CD4-positive, alpha-beta T cell treated with Interleukin-2 at 100 ng/mL for 4 hours (primary cell): ENCODE measurements around the gene ATP2A1.

Experiments
- DNase-seq: peaks from one replicate; pipeline ENCODE4 v3.0.0-alpha.2; 2020; ENCODE audit warnings: low spot score

The ATP2A1 gene

DNA sequence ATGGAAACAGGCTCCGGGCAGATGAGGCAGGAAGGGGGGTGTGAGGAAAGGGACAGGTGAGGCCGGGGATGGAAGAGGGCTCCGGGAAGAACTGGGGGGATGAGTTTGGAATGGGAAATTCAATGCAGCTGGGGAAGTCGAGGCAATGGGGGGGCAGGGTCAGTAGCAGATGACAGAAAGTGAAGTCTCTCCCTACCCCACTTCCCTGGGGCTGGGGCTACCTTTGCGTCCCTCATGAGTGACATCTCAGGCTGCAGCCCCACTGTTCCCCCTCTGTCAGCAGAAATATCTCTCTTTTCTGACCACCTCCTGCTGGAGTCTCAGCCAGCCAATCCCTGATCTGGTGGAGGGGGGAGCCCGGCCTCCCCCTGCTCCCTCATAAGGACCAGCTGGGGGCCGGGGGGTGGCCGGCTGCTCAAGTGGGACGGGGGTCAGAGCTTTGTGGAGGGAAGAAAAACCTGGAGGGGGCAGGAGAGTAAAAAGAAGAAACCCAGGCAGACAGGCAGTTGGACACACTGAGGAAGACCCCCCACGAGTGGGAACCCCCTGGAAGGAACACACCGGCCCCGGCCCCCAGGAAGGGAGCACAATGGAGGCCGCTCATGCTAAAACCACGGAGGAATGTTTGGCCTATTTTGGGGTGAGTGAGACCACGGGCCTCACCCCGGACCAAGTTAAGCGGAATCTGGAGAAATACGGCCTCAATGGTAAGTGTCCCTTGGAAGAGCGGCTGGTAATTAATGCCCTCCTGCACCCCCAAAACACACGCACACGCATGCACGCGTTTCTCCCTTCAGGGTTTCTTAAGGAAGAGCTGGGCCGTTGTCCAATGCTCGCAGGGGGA is at the start of gene ATP2A1:
ATP2A1 (plus strand) TSS at position 406 of the 844 bp plus-strand sequence; CDS start at position 590, 184 bp downstream.
- DNase-seq, result no peak

DNA sequence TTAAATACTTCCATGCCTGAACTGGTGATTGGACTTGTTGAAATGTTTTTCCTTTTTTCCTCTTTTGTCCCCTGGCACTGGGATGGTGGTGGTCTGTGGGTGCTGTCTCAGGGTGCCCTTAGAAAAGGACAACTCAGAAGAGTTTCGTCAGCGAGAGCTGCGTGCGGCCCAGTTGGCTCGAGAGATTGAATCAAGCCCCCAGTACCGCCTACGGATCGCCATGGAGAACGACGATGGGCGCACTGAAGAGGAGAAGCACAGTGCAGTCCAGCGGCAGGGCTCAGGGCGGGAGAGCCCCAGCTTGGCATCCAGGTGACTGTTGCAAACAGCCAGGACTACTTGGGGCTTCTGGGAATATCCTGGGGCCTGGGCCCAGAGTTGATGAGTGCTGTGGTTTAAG is 48.5 kb upstream of the ATP2A1 start:
- DNase-seq, result no peak

DNA sequence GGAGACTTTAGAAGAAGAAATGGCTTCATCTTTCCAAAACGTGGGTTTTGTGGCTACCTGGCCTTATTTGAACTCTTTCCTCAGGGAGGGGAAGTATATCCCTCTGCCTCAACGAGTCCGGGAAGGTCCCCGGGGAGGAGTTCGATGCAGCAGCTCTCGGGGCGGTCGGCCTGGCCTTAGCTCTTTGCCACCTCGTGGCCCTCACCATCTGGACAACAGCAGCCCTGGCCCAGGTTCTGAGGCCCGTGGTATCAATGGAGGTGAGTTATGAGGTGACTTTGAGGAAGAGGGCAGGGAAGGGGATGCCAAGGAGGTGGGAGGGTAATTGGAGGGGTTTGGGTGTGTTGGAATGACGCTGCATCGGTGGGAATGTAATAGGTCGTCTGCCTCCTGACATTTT is 47.8 kb upstream of the ATP2A1 start:
- DNase-seq, result no peak

DNA sequence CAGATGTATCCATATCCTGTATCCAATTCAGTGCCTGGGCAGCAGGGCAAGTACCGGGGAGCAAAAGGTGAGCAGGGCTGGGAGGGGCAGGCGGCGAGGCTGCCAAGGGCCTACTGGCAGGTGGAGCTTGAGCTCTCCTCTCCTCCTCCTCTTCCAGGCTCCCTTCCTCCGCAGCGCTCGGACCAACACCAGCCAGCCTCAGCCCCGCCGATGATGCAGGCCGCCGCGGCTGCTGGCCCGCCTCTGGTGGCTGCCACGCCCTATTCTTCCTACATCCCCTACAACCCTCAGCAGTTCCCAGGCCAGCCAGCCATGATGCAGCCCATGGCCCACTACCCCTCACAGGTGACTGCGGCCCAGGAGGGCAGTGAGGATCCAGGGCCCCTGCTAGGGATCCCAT is 43.9 kb upstream of the ATP2A1 start:
- no peak for DNase-seq

DNA sequence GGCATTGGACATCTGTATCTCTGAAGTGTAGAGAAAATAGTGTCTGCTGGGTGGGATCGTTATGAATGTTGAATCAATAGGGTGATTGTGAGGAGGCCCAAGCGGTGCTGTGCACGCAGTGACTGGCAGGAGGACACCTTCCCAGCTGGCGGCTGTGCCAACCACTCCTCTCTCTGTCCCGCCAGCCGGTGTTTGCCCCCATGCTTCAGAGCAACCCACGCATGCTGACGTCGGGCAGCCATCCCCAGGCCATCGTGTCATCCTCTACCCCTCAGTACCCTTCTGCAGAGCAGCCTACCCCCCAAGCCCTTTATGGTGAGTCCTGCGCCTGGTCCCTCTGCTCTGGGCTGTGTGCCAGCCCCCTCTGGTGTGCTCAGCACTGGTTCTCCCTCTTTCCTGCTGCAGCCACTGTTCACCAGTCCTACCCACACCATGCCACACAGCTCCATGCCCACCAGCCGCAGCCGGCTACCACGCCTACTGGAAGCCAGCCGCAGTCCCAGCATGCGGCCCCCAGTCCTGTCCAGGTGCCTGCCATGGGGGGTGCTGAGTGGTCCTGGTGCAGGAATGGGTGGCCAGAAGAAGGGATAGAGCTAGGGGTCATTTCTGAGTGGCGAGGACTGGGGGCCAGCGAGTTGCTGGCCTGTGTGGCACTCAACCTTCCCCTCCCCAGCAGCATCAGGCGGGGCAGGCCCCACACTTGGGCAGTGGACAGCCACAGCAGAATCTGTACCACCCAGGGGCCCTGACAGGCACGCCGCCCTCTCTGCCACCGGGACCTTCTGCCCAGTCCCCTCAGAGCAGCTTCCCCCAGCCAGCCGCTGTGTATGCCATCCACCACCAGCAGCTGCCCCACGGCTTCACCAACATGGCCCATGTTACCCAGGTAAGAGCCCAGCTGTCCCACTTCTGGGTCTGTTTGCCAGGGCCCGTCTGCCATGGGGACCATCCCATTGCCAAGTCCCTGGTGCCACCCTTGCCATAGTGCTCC is 43.1 kb upstream of the ATP2A1 start:
- no peak for DNase-seq

DNA sequence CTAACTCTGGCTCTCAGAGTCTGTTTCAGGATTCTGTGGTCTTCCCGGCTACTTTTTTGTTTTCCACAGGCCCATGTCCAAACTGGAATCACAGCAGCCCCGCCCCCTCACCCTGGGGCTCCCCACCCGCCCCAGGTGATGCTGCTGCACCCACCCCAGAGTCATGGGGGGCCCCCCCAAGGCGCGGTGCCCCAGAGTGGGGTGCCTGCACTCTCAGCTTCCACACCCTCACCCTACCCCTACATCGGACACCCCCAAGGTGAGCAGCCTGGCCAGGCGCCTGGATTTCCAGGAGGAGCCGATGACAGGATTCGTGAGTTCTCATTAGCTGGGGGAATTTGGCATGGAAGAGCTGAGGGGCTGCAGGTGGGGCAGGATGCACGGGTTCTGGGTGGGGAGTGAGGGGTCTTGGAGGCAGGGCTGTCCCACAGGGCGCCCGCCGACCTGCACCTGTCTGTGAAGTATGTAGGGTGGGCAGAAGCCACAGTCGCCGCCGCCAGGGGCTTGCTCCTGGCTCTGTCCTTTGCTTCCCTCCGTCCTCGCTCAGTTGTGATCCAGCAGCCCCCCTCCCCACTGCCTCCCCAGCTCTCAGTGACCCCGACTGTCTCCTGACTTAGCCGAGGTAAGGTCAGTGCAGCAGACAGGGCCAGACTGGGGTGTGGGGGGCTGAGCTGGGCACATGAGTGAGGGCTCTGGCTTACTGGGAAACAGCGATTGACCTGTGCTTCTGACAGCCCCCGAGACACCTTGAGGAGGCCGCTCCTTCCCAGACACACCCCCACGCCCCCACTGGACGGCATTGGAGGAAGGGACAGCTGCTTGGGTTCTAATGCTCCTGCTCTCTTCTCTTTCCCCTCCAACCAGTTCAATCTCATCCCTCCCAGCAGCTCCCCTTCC is 42.2 kb upstream of the ATP2A1 start:
- no peak for DNase-seq

DNA sequence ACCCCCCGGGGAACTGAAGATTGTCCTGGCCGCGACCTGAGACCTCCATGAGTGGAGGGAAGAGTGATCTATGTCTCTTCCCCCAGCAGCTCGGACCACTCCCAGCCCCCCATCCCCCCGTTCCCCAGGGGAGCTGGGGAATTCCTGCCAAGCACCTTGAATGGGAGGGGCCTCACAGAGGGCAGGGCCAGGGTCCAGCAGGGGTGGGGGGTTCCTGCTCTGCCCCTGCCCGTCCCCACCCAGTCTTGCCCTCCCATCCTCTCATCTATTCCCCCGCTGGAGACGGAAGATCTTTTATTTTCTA is 41.6 kb upstream of the ATP2A1 start:
- DNase-seq, result no peak

DNA sequence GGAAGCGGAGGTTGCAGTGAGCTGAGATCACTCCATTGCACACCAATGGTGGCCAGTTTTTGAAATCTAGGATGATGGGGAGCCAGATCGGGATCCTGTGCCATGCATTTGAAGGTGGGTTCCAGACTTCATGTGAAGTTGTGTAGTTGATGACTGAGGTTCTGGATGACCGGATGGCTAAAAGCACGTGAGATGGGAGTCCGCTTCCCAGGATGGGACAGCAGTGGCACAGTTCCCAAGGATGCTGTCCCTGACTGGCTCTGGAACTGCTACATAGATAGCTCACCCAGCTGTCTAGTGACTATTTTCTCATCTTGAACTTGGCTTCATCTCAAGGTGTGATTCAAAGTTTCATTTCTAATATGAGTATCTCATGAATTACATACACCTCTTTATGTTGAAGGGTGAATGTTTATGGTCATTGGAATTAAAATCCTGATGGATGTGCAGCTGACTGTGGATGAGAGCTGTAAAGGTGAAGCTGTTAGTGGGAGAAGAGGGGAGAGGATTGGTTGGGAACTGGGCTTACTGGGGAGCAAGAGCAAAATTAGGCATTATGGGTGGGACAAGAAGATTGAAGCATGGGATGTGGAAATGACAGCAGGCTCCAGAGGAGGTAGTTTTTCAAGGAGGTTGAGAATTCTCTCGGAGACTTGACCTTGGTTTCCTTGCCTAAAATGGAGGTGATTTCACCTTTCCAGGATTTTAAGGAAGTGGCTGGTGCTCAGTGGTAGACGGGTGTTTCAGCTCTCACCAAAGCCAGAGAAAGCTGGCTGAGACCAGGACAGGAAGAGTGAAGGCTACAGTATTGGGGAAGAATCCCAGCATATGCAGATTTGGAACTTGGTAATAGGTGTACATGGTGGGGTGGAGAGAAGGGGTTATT is 40.4 kb upstream of the ATP2A1 start:
- DNase-seq, result no peak

DNA sequence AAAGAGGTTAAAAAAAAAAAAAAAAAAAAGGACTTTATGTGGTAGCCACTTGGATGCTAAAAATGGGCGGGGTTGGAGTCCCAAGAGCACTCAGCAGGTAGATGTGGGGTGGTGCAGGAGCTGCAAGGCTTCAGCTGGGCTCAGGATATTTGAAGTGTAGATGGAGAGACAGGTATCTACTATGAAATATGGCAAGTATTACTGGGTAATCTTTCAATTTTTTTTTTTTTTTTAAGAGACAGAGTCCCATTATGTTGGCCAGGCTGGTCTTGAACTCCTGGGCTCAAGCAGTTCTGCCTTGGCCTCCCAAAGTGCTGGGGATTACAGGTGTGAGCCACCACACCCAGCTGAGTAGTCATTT is 39.8 kb upstream of the ATP2A1 start:
- no peak for DNase-seq

DNA sequence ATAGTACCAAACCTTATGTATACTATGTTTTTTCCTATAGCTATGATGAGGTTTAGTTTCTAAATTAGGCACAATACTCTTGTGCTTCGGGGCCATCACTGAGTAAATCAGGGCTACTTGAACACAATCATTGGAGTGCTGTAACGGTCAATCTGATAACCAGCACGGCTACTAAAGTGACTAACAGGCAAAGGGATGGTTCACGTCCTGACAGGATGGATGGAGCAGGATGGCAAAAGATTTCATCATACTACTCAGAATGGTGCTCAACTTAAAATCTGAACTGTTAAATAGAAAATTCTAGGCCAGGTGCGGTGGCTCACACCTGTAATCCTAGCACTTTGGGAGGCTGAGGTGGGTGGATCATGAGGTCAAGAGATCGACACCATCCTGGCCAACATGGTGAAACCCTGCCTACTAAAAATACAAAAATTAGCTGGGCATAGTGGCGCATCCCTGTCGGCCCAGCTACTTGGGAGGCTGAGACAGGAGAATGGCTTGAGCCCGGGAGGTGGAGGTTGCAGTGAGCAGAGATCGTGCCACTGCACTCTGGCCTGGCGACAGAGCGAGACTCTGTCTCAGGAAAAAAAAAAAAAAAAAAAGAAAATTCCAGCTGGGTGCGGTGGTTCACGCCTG is 39.2 kb upstream of the ATP2A1 start:
- no peak for DNase-seq

DNA sequence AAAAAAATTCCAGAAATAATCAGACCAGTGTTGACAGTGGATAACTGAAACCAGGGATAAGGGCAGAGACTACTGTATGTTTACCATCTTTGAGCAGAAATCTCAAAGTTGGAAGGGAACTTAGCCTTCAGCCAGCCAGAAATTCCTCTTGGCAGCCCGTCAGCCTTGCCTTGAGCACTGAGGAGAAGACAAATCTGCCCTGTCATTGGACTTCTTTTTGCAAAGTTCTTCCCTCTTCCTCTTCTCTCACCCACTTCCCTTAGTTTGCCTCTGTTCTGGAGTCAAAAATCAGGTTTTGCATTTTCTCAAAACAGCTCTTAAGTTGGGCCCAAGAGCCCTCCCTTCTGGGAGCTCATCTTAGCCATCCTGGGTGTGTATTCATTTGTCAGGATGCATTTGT is 38.4 kb upstream of the ATP2A1 start:
- no peak for DNase-seq

DNA sequence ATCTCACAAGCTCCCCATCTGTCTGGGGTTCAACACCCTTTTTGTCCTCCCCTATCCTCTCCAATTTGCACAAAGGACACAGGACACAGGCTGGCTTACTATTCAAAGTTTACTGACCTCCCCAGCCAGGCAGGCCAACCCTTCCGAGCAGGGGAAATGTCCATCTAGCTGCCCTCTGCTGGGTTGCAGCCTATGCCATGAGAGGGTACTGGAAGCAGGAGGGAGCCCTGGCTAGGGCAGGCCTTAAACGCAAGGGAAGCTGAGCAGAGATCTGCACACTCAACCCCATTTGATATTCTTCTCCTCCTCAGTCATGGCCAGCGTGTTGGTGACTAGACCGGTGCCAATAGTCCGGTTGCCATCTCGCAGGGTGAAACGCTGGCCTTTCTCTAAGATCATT is 35.6 kb upstream of the ATP2A1 start:
- no peak for DNase-seq

DNA sequence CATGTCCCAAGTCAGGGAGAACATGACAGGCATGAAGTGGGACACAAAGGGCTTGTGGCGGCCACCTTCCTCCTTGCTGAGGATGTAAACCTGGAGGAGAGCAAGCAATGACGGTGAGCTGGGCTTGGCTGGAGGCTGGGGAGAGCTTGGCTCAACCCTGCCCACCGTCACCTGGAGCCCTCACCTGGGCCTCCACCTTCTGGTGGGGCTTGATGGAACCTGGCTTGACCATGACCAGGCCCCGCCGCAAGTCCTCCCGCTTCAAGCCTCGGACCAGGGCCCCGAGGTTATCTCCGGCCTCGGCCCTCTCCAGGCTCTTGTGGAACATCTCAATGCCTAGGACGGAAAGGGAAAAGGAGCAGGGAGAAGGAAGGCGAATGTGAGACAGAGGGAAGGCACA is 34.5 kb upstream of the ATP2A1 start:
- no peak for DNase-seq

DNA sequence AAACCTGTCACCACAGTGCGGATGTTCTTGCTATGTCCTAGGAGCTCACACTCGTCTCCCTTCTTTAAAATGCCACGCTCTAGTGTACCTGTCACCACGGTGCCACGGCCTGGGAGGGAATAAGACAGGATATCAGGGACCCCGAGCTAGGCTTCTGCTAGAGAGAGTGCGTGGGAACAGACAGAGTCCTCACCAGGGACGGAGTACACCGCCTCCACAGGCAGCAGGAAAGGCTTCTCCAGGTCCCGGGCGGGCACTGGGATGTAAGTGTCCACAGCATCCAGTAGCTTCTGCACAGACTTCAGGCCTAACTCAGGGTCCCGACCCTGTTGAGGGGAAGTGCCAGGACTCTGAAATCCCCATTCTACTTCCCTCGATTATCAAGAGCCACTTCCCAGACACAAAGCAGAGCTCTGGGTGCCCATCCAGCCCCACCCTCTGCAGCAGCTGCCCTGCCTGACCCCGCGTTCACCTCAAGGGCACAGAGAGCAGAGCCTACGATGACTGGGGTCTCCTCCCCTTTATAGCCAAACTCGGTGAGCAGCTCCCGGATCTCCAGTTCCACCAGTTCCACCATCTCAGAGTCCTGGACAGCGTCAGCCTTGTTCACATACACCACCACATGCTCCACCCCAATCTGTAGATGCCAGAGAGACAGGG is 33.9 kb upstream of the ATP2A1 start:
- no peak for DNase-seq

DNA sequence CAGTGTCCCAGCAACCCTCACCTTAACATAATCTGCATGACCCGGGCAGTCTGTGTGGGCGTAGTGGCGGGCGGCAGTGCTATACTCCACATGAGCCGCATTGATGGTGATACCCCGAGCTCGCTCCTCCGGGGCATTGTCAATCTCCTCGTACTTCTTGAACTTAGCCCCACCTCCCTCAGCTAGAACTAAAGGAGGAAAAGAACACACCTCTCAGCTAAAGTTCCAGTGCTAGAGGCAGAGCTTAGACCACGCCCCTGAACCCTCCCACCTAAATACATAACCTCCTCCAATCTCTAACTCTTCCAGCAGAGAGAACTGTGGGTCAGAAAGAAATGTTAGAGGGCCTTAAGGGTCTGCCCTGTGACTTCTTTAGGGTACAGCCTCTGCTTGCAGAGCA is 33.0 kb upstream of the ATP2A1 start:
- peak; percentile 12 for DNase-seq

DNA sequence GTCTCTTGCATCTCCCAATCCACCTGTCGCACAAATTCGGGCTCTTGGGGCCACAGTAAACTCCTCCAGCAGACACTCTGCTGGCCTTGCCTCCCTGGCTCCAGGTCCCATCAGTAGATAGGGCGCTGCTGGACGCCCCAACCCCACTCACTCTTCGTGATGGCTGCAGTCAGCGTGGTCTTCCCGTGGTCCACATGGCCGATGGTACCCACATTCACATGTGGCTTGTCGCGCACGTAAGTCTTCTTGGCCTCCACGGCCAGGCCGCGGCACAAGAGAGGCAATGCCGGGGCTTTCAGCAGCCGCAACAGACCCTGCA is 32.6 kb upstream of the ATP2A1 start:
- DNase-seq, result no peak

DNA sequence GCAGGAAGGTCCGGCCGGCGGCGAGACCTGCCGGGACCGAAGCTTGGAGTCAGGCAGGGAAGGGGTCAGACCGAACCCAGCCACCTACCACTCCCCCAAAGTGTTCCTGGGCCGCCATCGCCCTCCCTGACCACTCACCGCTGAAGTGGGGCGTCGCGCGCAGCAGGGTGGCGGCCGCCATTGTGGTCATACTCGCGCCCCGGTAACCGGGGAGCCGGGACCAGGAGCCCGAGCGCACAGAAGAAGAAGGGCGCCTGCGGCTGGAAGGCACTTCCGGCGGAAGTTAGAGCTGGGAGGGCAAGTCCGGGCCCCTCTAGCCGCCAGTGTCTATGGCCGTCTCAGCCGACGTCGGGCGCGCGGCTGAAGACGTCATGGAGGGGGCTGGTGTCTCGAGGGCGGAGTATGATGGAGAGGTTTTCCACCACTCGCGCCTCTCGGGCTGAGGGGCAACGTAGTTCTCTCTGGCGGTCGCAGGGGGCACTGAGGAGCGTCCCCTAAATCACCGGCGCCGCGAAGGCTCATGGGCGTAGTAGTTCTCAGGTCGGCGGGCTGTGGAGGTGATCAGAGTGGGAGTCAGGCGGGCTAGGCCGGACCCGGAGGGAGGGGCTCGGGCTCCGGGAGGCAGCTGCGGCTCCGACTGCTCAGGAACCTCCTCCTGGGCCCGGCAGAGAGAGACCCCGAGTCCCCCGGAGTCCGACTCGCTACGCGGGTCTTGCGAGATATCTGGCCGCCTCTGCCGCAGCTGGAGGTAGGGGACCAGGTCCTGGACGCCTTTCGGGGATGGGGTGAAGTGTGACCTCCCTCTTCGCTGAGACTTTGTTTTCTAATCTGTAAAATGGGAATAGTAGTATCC is 32.0 kb upstream of the ATP2A1 start, which contains the start of gene TUFM:
TUFM (minus strand) TSS at position 269 of the 853 bp plus-strand sequence; CDS start at position 190, 79 bp downstream.
- peak; percentile 99 for DNase-seq

DNA sequence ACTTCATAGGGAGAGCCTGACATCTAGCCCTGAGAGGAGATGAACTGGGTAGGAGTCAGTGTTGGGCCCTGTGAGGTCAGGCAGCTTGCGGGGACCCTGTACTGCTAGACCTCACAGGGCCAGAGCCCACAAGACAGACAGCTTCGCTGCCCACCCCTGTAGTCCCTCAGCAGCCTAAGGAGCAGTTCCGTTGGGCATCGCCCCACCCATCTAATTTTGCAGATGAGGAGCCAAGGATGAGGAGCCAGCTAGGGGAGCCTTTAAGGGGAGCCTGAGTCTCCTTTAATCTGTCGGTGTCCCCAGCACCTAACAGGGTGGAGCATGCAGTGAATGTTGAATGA is 31.4 kb upstream of the ATP2A1 start:
- no peak for DNase-seq

DNA sequence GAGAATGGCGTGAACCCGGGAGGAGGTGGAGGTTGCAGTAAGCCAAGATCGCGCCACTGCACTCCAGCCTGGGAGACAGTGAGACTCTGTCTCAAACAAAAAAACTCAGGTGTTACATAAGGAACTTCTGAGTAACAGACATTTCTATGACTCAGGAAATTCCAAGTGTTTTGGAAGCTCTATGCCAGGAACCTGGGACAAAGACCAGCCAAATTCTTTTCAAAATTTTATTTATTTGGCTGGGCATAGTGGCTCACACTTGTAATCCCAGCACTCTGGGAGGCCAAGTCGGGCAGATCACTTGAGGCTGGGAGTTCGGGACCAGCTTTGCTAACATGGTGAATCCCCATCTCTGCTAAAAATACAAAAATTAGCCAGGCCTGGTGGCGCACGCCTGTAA is 19.9 kb upstream of the ATP2A1 start:
- no peak for DNase-seq
